Thyroid gland (tissue), 4 donors: ENCODE measurements around the gene GLI3. TPM values are rescaled to one million over a fixed set of nuclear protein-coding genes. Genes with fewer than 3 reads are reported as not detected.

Experiments
- DNase-seq, 2 donors: peaks; one replicate each; pipeline ENCODE4 v3.0.0-alpha.2; 2019
- H3K27ac ChIP-seq, 3 donors: fragments of 200-600 bp; sonication (generic); 1 replicate in 2 of 3; 2 replicates in 1 of 3; pipeline ENCODE4 v1.5.1; 2016 to 2019; ENCODE audit warnings: mild to moderate bottlenecking in 1 of 3, moderate library complexity in 1 of 3
- H3K27me3 ChIP-seq: fragments of 200-600 bp; sonication (generic); one replicate; pipeline ENCODE4 v1.5.1; 2019
- H3K36me3 ChIP-seq, 2 donors: fragments of 200-600 bp; sonication (generic); one replicate each; pipeline ENCODE4 v1.5.1; 2016 to 2019
- H3K4me1 ChIP-seq, 2 donors: fragments of 200-600 bp; sonication (generic); one replicate each; pipeline ENCODE4 v1.5.1; 2017 to 2019
- H3K4me3 ChIP-seq, 3 donors: fragments of 200-600 bp; sonication (generic); replicated peaks in 1 of 3; 1 replicate in 2 of 3; 2 replicates in 1 of 3; pipeline ENCODE4 v1.5.1; 2016; ENCODE audit warnings: mild to moderate bottlenecking in 1 of 3
- H3K9me3 ChIP-seq: fragments of 200-600 bp; sonication (generic); one replicate; pipeline ENCODE4 v1.5.1; 2017
- POLR2A ChIP-seq, 2 donors: fragments of 450-650 bp; IDR thresholded peaks; one replicate each; pipeline ENCODE4 v1.6.1; 2017; ENCODE audit warnings: antibody characterized with exemption in 2 of 2, mild to moderate bottlenecking in 2 of 2, moderate library complexity in 1 of 2
- WGBS, 2 donors: methylation state at CpG; one replicate each; pipeline ENCODE4 v1.1.5; 2017; 5-methylcytosine and 5-hydroxymethylcytosine counted together
- intact Hi-C: fragments of 100-400 bp; cut with DNase I; formaldehyde crosslinking; loops from one replicate; pipeline ENCODE4 v1.15.1; 2023
- total RNA-seq, 4 donors: library from RNA; depleted of rRNA; stranded (reverse); fragments of >200 nt; gene quantifications; one replicate each; pipeline ENCODE4 v1.2.3, GENCODE V29; 2016
- TF ChIP-seq, protein P1 (sequence below), 6 experiments: fragments of 200-600 bp in 3 of 6; fragments of 450-650 bp in 3 of 6; sonication (generic) in 3 of 6; IDR thresholded peaks; one replicate each; pipeline ENCODE4 v1.5.1; 2016 to 2019; ENCODE audit warnings: antibody characterized with exemption in 6 of 6, mild to moderate bottlenecking in 2 of 6, inconsistent platforms in 1 of 6, moderate library complexity in 1 of 6

Gene GLI3
- total RNA-seq, 4 donors from 2014 or later: 10.1 to 15.6 (median 13.6) TPM

DNA sequence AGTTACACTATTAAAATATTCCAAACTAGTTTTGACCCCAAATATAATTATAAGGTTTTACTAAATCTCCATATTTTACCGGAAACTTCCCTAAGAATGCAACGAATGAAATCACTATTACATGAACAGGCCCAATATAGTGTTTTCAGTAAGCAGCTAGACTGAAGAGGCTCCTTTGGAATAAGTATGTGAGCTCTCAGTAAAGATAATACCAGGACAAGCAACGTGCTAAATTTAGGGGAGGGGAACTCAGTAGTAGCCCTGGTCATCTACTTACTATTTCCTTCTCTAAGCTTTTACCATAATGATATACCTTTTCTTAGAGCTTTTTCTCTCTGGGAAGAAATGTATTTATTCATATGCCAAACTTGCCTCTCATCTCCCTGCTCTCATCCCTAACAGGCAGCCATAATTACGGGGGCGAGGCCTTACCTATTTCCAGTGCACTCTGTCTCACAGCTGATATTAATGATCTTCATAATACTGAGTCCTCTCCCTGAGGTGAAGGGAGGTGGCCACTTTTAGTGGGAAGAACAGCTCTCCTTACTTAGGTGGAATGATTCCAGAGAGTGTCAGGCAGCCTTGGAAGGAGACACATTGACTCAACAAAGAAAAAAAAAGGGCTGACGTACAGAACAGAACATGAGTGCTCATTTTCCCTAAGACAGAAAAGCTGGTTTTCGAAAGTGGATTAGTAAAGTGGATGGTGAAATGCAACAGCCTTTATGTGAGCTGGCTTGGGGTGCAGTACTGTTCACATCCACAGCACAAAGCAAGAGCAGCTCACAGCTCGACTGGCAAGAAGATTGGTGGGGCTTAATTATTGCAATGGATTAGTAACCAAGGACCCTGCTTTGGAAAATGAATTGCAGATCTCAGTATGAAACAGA, 165.4 kb downstream of the GLI3 start:
- H3K9me3 ChIP-seq: no peaks in the 10 kb centered on the region
- DNase-seq: peak in 1 of 2 donors; percentile 34
- H3K27ac ChIP-seq: peak overlapping the region; percentile 7 to 67 (median 60)
- no peak overlapping the region for H3K4me3 ChIP-seq
- peaks cover 47 to 65% of the 10 kb centered on the region in 2 donors for H3K4me1 ChIP-seq
- WGBS, 2 donors: 53 to 57% methylated on average over 8 of the region's 8 CpGs
- intact Hi-C loops: no loop called here
- H3K36me3 ChIP-seq: no peaks in the 10 kb centered on the region
- no peaks in the 10 kb centered on the region for H3K27me3 ChIP-seq
- no peak for TF ChIP-seq POLR2A (IDR thresholded peaks at IDR 0.05)
- TF ChIP-seq, protein P1, sequence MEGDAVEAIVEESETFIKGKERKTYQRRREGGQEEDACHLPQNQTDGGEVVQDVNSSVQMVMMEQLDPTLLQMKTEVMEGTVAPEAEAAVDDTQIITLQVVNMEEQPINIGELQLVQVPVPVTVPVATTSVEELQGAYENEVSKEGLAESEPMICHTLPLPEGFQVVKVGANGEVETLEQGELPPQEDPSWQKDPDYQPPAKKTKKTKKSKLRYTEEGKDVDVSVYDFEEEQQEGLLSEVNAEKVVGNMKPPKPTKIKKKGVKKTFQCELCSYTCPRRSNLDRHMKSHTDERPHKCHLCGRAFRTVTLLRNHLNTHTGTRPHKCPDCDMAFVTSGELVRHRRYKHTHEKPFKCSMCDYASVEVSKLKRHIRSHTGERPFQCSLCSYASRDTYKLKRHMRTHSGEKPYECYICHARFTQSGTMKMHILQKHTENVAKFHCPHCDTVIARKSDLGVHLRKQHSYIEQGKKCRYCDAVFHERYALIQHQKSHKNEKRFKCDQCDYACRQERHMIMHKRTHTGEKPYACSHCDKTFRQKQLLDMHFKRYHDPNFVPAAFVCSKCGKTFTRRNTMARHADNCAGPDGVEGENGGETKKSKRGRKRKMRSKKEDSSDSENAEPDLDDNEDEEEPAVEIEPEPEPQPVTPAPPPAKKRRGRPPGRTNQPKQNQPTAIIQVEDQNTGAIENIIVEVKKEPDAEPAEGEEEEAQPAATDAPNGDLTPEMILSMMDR (IDR thresholded peaks at IDR 0.05): peak in 4 of 6 experiments; percentile 30 to 52 (median 43)

DNA sequence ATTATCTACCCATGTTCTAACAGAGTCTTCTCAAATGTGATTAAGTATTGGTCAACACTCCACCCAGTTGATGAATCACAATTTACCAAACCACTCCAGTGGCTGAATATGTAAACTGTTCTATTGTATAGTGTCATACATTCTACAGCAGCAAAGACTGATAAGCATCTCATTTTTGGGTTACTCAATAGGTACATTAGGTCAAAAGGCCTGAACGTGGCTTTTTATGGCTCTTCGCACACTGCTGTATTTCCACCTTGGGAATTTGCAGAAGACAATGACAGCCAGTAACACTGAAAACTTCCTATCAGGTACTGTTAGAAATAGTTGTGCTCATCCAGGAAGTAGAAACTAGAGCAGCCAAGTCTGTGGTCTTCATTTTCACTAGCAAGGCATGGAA, 166.9 kb downstream of the GLI3 start:
- no peaks in the 10 kb centered on the region for H3K36me3 ChIP-seq
- no peak overlapping the region for H3K4me3 ChIP-seq
- H3K27me3 ChIP-seq: no peaks in the 10 kb centered on the region
- 76 to 88% methylated on average over 2 of the region's 2 CpGs for WGBS, 2 donors
- TF ChIP-seq, protein P1 (IDR thresholded peaks at IDR 0.05): no peak
- H3K27ac ChIP-seq: peak overlapping the region; percentile 9 to 82 (median 58)
- H3K4me1 ChIP-seq: peaks cover 58 to 76% of the 10 kb centered on the region in 2 donors
- no peaks in the 10 kb centered on the region for H3K9me3 ChIP-seq
- intact Hi-C loops: no loop called here
- DNase-seq: no peak

DNA sequence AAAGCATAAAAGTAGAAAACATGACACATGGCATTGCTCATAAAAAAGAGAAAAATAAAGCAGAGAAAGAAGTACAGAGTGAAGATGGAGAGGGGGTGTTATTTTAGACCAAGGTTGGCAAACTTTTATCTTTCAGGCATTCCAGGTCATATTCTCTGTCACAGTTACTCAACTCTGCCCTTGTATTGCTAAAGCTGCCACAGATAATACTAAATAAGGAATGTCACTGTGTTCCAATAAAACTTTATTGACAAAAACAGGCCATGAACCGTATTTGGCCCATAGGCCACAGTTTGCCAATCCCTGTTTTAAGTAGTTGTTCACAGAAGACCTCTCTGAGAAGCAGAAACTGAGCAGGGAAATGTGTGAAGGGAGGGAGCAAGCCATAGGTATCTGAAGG, 167.4 kb downstream of the GLI3 start:
- intact Hi-C loops: no loop called here
- Histone ChIP-seq H3K9me3 (no peaks in the 10 kb centered on the region), H3K27me3 (no peaks in the 10 kb centered on the region), H3K4me1 (peaks cover 58 to 76% of the 10 kb centered on the region in 2 donors), H3K4me3 (no peak overlapping the region), H3K36me3 (no peaks in the 10 kb centered on the region), H3K27ac (peak overlapping the region; percentile 9 to 82 (median 58))
- WGBS, 2 donors: 92 to 100% methylated on average over 1 of the region's 1 CpG
- TF ChIP-seq, protein P1 (IDR thresholded peaks at IDR 0.05): no peak
- no peak for TF ChIP-seq POLR2A (IDR thresholded peaks at IDR 0.05)
- DNase-seq: no peak

DNA sequence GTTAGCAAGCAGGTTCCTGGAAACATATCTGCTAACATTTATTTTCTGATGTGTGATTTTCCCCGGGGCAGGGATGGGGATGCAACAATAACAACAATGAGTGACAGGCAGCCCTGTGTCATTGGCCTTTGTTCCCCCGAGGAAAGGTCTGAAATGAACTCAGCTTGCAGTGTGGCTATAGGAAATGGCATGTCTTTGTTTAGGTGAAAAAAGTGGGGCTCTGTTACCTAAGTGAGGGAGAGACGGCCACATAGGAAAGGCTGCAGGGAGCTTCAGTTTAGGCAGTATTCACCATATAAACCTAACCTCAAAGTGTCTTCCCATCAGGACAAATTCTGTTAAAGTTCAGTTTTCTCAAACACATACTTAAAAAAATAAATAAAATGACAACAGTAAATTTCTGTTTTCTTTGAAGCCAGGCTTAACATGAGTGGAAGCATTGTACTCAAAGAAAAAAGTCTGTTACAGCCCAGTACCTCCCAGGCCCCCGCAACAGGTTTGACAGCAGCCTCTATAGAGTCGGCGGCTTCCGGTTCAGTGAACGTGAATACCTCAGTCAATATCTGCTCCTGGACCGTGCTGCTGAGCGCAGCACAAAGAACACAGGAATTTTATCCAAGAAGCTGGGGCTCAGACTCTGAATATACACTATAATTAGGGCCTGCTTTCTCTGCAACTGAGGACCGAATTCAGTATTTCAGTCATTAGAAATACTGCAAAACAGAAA, 168.3 kb downstream of the GLI3 start:
- H3K9me3 ChIP-seq: no peaks in the 10 kb centered on the region
- no peak for TF ChIP-seq POLR2A (IDR thresholded peaks at IDR 0.05)
- TF ChIP-seq, protein P1 (IDR thresholded peaks at IDR 0.05): no peak
- DNase-seq: peak; percentile 83 to 86
- 24 to 39% methylated on average over 11 of the region's 11 CpGs for WGBS, 2 donors
- intact Hi-C loops: no loop called here
- peak overlapping the region; percentile 9 to 82 (median 58) for H3K27ac ChIP-seq
- H3K4me1 ChIP-seq: peaks cover 52 to 68% of the 10 kb centered on the region in 2 donors
- no peaks in the 10 kb centered on the region for H3K27me3 ChIP-seq
- no peaks in the 10 kb centered on the region for H3K36me3 ChIP-seq
- H3K4me3 ChIP-seq: no peak overlapping the region
